Measurements from ENCODE around the gene TBC1D8. TPM values are rescaled to one million over a fixed set of nuclear protein-coding genes. Genes with fewer than 3 reads are reported as not detected.
A peak's percentile ranks its signal among the peaks of the same experiment; 100 is the strongest.

The TBC1D8 gene
- total RNA-seq, 2 experiments from 2014 or later: 0.79 to 1.4 TPM

DNA sequence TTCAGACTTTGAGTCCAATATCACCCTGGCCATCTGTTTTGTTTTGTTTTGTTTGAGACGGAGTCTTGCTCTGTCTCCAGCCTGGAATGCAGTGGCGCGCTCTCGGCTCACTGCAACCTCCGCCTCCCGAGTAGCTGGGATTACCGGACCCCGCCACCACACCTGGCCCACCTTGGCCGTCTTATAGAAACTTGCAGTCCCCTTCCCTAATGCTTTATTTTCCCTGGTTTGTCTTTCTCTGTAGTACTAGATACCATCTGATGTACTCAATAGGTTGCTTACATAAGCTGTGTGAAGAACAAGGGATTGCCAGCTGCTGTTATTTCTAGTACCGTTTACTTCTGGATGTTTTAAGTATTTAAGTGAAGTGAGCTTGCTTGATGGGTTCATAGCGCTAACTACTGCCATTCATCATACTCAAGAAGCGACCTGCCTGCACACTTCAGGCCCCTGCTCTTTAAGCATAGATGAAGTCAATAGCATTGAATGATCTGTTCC lies 147.9 kb downstream of the TBC1D8 start:
- Mint-ChIP-seq H3K27me3 (no peaks in the 10 kb centered on the region), H3K4me1 (peaks cover 39% of the 10 kb centered on the region), H3K27ac (peak overlapping the region; percentile 97), H3K4me3 (peak overlapping the region; percentile 98), H3K36me3 (peaks cover 37% of the 10 kb centered on the region), H3K9me3 (no peaks in the 10 kb centered on the region)
- DNase-seq (no peak), ATAC-seq (ENCODE audit: low read depth) (no peak)
- POLR2A ChIA-PET: interaction anchor here (1.8 to 2.3 kb wide), 2 partner anchors 202 to 440 kb away, joined by 7 to 17 read pairs; partner anchors contain the start of gene PDCL3

GRCh38 chr2:101002562-101003277 lies 148.5 kb downstream of the TBC1D8 start:
- H3K27ac Mint-ChIP-seq: peak overlapping the region; percentile 97
- H3K9me3 Mint-ChIP-seq: no peaks in the 10 kb centered on the region
- POLR2A ChIA-PET: interaction anchor here (0.7 to 2.3 kb wide), 9 partner anchors 62 to 440 kb away, joined by 3 to 17 read pairs (median 6); partner anchors contain the start of genes CNOT11 and PDCL3
- ATAC-seq (ENCODE audit: low read depth) (no peak), DNase-seq (no peak)
- peaks cover 35% of the 10 kb centered on the region for H3K36me3 Mint-ChIP-seq
- peak overlapping the region; percentile 98 for H3K4me3 Mint-ChIP-seq
- peaks cover 37% of the 10 kb centered on the region for H3K4me1 Mint-ChIP-seq
- no peaks in the 10 kb centered on the region for H3K27me3 Mint-ChIP-seq

DNA sequence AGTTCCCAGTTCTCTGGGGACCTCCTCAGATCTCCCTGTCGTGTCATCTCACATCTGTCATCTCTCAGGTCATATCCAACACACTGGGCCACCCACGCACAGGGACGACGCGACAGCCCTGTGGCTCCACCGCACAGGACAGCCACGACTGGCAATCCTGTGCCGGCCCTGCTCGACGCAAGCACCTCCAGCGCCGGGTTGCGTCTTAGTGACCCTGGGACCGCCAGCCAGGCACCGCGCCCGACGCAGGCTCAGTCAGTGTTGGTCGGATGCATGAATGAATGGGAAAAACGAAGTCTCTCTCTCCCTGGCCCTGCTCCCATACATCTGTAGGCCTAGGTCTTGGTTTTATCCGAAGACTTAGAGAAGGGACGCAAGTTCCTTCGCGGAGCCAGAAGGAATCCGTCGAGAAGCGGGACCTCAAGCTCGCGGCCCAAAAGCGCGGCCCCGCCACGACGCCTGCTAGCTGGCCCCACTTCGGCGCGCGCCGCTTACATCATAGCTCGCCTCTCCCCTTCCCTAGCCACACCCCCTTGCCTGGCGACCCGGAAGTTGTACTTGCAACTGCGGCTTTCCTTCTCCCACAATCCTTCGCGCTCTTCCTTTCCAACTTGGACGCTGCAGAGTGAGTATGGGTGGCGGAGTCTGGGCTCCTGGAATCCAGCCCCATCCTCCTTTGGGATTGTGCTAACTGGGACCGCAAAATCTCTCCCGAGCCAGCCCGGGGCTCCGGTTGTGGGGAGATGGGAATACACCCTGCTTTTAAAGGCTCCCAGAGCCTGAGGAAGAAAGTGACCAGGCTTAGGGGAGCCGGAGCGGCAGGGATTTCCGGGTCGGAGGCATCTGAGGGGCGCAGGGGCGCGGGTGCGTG lies 149.3 kb downstream of the TBC1D8 start, which contains the start of gene RPL31:
Gene RPL31, plus strand, starts transcription at position 599 of the 871 bp plus-strand sequence. CDS start 413 bp downstream, outside the sequence.
- Mint-ChIP-seq H3K36me3 (peaks cover 33% of the 10 kb centered on the region), H3K9me3 (no peaks in the 10 kb centered on the region), H3K27me3 (no peaks in the 10 kb centered on the region), H3K4me3 (peak within 1 kb of the TSS; percentile 98), H3K4me1 (peaks cover 37% of the 10 kb centered on the region), H3K27ac (peak within 1 kb of the TSS; percentile 97)
- DNase-seq: peak; percentile 93
- POLR2A ChIA-PET: interaction anchor here (0.6 to 2.3 kb wide), 16 partner anchors 13 to 439 kb away, joined by 3 to 17 read pairs (median 3); partner anchors contain the start of genes CNOT11 and PDCL3
- ATAC-seq (ENCODE audit: low read depth): peak; percentile 92

GRCh38 chr2:100999995-101000394 lies 151.2 kb downstream of the TBC1D8 start:
- no peak for DNase-seq
- POLR2A ChIA-PET: no interaction called here
- H3K4me1 Mint-ChIP-seq: peaks cover 24% of the 10 kb centered on the region
- no peaks in the 10 kb centered on the region for H3K27me3 Mint-ChIP-seq
- peaks cover 24% of the 10 kb centered on the region for H3K36me3 Mint-ChIP-seq
- no peak overlapping the region for H3K4me3 Mint-ChIP-seq
- no peak for ATAC-seq (ENCODE audit: low read depth)
- no peaks in the 10 kb centered on the region for H3K9me3 Mint-ChIP-seq
- no peak overlapping the region for H3K27ac Mint-ChIP-seq

DNA sequence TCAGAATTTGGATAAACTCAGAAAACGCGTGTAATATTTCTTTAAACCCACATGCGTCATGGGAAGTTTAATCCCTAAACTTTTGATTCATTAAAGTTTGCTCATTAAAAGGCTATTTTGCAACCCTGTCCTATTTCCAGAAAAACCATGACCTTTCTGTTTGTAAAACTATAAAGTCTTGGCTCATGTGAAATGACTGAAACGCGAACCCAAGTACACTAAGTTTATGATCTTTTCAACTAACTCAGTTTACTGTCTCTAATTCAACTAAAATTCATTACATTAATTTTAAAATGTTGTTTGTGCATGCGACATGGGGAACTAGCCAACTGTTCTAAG lies 153.0 kb downstream of the TBC1D8 start:
- Mint-ChIP-seq H3K9me3 (no peaks in the 10 kb centered on the region), H3K36me3 (peaks cover 6% of the 10 kb centered on the region), H3K4me3 (no peak overlapping the region), H3K27ac (no peak overlapping the region), H3K27me3 (no peaks in the 10 kb centered on the region), H3K4me1 (peaks cover 7% of the 10 kb centered on the region)
- ATAC-seq (ENCODE audit: low read depth) (no peak), DNase-seq (no peak)
- POLR2A ChIA-PET: no interaction called here

GRCh38 chr2:100997509-100998234 lies 153.5 kb downstream of the TBC1D8 start:
- peaks cover 7% of the 10 kb centered on the region for H3K4me1 Mint-ChIP-seq
- POLR2A ChIA-PET: no interaction called here
- H3K4me3 Mint-ChIP-seq: no peak overlapping the region
- no peaks in the 10 kb centered on the region for H3K27me3 Mint-ChIP-seq
- no peak for DNase-seq
- ATAC-seq (ENCODE audit: low read depth): no peak
- no peaks in the 10 kb centered on the region for H3K9me3 Mint-ChIP-seq
- no peak overlapping the region for H3K27ac Mint-ChIP-seq
- H3K36me3 Mint-ChIP-seq: peaks cover under 1% of the 10 kb centered on the region

GRCh38 chr2:100995309-100996075 lies 155.7 kb downstream of the TBC1D8 start:
- H3K9me3 Mint-ChIP-seq: no peaks in the 10 kb centered on the region
- H3K36me3 Mint-ChIP-seq: no peaks in the 10 kb centered on the region
- no peaks in the 10 kb centered on the region for H3K27me3 Mint-ChIP-seq
- POLR2A ChIA-PET: no interaction called here
- no peak overlapping the region for H3K4me3 Mint-ChIP-seq
- DNase-seq (no peak), ATAC-seq (ENCODE audit: low read depth) (no peak)
- no peak overlapping the region for H3K27ac Mint-ChIP-seq
- peaks cover 3% of the 10 kb centered on the region for H3K4me1 Mint-ChIP-seq

DNA sequence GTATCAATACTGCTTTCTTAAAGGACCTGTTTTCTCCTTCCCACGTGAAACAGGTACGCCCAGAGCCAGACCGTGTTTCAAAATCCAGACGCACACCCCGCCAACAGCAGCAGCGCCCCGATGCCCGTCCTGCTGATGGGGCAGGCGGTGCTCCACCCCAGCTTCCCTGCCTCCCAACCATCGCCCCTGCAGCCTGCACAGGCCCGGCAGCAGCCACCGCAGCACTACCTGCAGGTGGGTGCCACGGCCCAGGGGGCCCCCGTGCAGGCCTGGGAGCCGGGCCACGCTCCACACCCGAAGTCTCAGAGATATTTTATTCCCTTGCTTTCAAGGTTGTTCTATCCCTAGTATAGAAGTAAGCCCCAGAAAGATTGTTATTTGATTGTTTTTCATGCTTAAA lies 157.9 kb downstream of the TBC1D8 start:
- no peaks in the 10 kb centered on the region for H3K27me3 Mint-ChIP-seq
- ATAC-seq (ENCODE audit: low read depth): no peak
- DNase-seq: no peak
- no peak overlapping the region for H3K27ac Mint-ChIP-seq
- H3K36me3 Mint-ChIP-seq: no peaks in the 10 kb centered on the region
- no peaks in the 10 kb centered on the region for H3K9me3 Mint-ChIP-seq
- H3K4me1 Mint-ChIP-seq: peaks cover 3% of the 10 kb centered on the region
- H3K4me3 Mint-ChIP-seq: no peak overlapping the region
- POLR2A ChIA-PET: no interaction called here

DNA sequence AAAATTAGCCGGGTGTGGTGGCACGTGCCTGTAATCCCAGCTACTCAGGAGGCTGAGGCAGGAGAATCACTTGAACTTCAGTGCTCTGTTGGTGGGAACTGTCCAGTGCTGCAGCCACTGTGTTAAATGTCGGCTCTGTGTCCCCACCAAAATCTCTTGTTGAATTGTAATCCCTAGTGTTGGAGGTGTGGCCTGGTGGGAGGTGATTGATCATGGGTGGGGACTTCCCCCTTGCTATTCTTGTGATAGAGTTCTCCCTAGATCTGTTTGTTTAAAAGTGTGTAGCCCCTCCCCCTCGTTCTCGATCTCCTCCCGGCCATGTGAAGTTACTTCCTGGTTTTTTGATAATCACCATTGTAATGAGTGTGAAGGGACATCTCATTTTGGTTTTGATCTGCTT lies 158.9 kb downstream of the TBC1D8 start:
- Mint-ChIP-seq H3K4me1 (peaks cover 3% of the 10 kb centered on the region), H3K27me3 (no peaks in the 10 kb centered on the region), H3K27ac (peak overlapping the region; percentile 54), H3K4me3 (no peak overlapping the region), H3K9me3 (no peaks in the 10 kb centered on the region), H3K36me3 (no peaks in the 10 kb centered on the region)
- DNase-seq: no peak
- POLR2A ChIA-PET: no interaction called here
- ATAC-seq (ENCODE audit: low read depth): no peak

DNA sequence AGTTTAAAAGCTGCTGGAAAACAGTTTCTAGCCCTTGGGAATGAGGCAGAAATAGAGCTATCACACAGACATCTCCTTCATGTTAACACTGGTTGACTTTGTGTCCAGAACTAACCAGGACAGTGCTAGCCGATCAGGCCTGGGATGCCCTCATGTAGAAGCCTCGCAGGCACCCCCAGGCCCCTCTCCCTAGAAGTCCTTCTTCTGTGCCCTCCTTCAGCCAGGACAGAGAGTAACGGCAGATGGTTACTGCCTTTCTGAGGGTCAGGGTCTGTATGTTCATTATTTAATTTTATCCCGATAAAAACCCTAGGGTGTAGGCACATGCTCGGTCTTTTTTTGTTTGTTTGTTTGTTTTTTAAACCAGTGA lies 159.8 kb downstream of the TBC1D8 start:
- H3K27ac Mint-ChIP-seq: no peak overlapping the region
- no peaks in the 10 kb centered on the region for H3K9me3 Mint-ChIP-seq
- H3K4me3 Mint-ChIP-seq: no peak overlapping the region
- no peaks in the 10 kb centered on the region for H3K36me3 Mint-ChIP-seq
- no peak for ATAC-seq (ENCODE audit: low read depth)
- POLR2A ChIA-PET: interaction anchor here (0.6 kb wide), 1 partner anchor 17 kb away, joined by 3 read pairs; no protein-coding TSS in a partner anchor
- H3K27me3 Mint-ChIP-seq: no peaks in the 10 kb centered on the region
- peaks cover 3% of the 10 kb centered on the region for H3K4me1 Mint-ChIP-seq
- no peak for DNase-seq

DNA sequence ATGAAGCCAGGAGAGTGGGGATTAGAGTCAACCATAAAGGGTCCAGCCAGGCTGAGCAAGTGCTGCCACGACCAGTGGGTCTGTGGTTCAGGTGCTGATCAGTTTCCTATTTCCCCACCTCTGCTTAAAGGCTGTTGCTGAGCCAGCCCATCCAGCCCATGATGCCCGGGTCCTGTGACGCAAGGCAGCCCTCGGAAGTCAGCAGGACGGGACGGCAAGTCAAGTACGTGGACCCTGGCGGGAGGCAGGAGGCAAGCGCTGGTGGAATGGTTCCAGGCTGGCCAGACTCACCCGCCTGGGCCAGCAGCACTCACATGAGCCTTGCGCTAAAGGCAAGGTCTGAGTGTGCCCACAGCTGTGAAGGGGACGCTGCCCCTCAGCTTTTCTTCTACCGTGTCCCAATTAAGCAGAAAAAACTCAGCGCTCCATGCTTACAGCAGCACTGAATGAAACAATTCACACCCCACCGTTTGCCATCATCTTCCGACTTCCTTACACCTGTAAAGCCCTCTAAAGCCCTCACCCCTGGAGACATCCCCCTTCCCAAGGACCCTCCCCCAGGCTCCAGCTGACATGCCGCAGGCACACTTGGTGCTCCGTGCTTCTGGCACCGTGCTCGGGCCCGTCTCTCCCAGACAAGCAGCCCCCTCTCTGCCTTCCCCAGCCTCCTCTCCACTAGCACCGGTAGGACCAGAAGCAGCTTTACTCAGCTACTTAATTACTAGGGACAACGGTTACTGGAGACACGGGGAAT lies 160.4 kb downstream of the TBC1D8 start:
- no peak overlapping the region for H3K4me3 Mint-ChIP-seq
- H3K9me3 Mint-ChIP-seq: no peaks in the 10 kb centered on the region
- H3K4me1 Mint-ChIP-seq: peaks cover 3% of the 10 kb centered on the region
- H3K27me3 Mint-ChIP-seq: no peaks in the 10 kb centered on the region
- DNase-seq: no peak
- no peak for ATAC-seq (ENCODE audit: low read depth)
- no peak overlapping the region for H3K27ac Mint-ChIP-seq
- no peaks in the 10 kb centered on the region for H3K36me3 Mint-ChIP-seq
- POLR2A ChIA-PET: interaction anchor here (0.6 kb wide), 1 partner anchor 17 kb away, joined by 3 read pairs; no protein-coding TSS in a partner anchor

DNA sequence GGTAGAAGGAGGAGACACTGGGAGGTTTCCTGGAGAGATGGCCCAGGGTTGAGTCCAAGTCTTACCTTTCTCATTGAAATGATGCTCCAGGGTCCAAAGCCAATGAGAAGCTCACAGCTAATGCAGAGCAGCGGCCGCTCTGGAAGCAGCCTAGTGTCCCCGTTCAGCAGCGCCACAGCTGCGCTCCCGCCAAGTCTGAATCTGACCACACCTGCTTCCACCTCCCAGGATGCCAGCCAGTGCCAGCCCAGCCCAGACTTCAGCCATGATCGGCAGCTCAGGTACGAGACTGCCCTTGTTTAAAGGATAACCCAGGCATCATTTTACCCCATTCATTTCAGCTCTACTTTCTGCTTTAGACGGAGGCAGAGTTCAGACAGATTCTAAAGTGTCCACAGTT lies 161.0 kb downstream of the TBC1D8 start:
- DNase-seq (no peak), ATAC-seq (ENCODE audit: low read depth) (no peak)
- POLR2A ChIA-PET: no interaction called here
- peaks cover 3% of the 10 kb centered on the region for H3K4me1 Mint-ChIP-seq
- H3K36me3 Mint-ChIP-seq: no peaks in the 10 kb centered on the region
- H3K4me3 Mint-ChIP-seq: no peak overlapping the region
- H3K9me3 Mint-ChIP-seq: no peaks in the 10 kb centered on the region
- no peak overlapping the region for H3K27ac Mint-ChIP-seq
- H3K27me3 Mint-ChIP-seq: no peaks in the 10 kb centered on the region

Measured in activated naive CD8-positive, alpha-beta T cell treated with anti-CD3 and anti-CD28 coated beads, Interleukin-2, amount 10 ng/mL, durations not matched to agents 7 days and 5 days (primary cell).